GM12878 (cell line): Measurements from ENCODE around the gene S100P. TPM values are rescaled to one million over a fixed set of nuclear protein-coding genes. Genes with fewer than 3 reads are reported as not detected.

Source experiments
- ATAC-seq: fragments of 200-7000 bp; cut with Tn5 transposase; 3 replicates; pipeline ENCODE4 v1.9.1; 2020; ENCODE audit warnings: mild to moderate bottlenecking, moderate library complexity
- BruUV-seq: library from RNA; stranded (reverse); fragments of 400-500 nt; replicated peaks from 2 replicates; lab custom pipeline; 2021; lab: Mats Ljungman, UMichigan
- CTCF ChIA-PET: fragments of 300-600 bp; sonication (Branson Sonifier 250); formaldehyde crosslinking; extraction: SDS; loops from one replicate; lab custom pipeline; 2021; ENCODE audit warnings: inconsistent platforms; lab: Yijun Ruan, JAX
- POLR2A ChIA-PET: fragments of 350-600 bp; formaldehyde crosslinking; extraction: SDS; loops from one replicate; lab custom pipeline; 2021; ENCODE audit warnings: inconsistent platforms; lab: Charles Lee
- RAD21 ChIA-PET: fragments of 300-600 bp; sonication (Branson Sonifier 250); formaldehyde crosslinking; loops from one replicate; lab custom pipeline; 2023; ENCODE audit warnings: antibody characterized with exemption; ENCODE audit not compliant: unreplicated experiment; lab: Charles Lee
- SMC1A ChIA-PET: fragments of 300-600 bp; sonication (Branson Sonifier 250); formaldehyde crosslinking; loops from one replicate; lab custom pipeline; 2023; ENCODE audit not compliant: unreplicated experiment, uncharacterized antibody; lab: Charles Lee
- DNase-seq: peaks from one replicate; pipeline ENCODE4 v3.0.0-alpha.2; 2011; ENCODE audit warnings: low read depth, low spot score
- FAIRE-seq: peaks from 3 replicates; lab custom pipeline; 2011; peaks lifted over from hg19 to GRCh38; lab: Jason Lieb, UNC
- H2AFZ ChIP-seq: 2 replicates; pipeline ENCODE4 v1.6.0; 2011; ENCODE audit warnings: low read depth, low read length, control low read depth; ENCODE audit not compliant: control insufficient read depth
- H3K27ac ChIP-seq: 2 replicates; pipeline ENCODE4 v1.5.1; 2011; ENCODE audit warnings: control low read depth; ENCODE audit not compliant: control insufficient read depth, insufficient read depth
- H3K27me3 ChIP-seq, 2 experiments: replicated peaks in 1 of 2; 2 replicates each; pipeline versions ENCODE4 v1.6.0 to v1.6.1; 2011; ENCODE audit warnings: low read length in 1 of 2; ENCODE audit not compliant: control insufficient read depth in 2 of 2, insufficient read depth in 2 of 2
- H3K36me3 ChIP-seq, 2 experiments: 2 replicates each; pipeline ENCODE4 v1.5.1; 2011; ENCODE audit warnings: low read length in 1 of 2; ENCODE audit not compliant: control insufficient read depth in 2 of 2, insufficient read depth in 2 of 2
- H3K4me1 ChIP-seq: 2 replicates; pipeline ENCODE4 v1.6.1; 2011; ENCODE audit warnings: mild to moderate bottlenecking, low read length, moderate library complexity, mixed read lengths; ENCODE audit not compliant: control insufficient read depth, insufficient read depth
- H3K4me2 ChIP-seq: 2 replicates; pipeline ENCODE4 v1.6.0; 2011; ENCODE audit warnings: control low read depth; ENCODE audit not compliant: control insufficient read depth, insufficient read depth
- H3K4me3 ChIP-seq: fragments of 200-600 bp; sonication (generic); 2 replicates; pipeline ENCODE4 v1.5.1; 2016
- H3K79me2 ChIP-seq: 2 replicates; pipeline ENCODE4 v1.6.0; 2011; ENCODE audit warnings: low read length; ENCODE audit not compliant: control insufficient read depth, insufficient read depth
- H3K9ac ChIP-seq: 2 replicates; pipeline ENCODE4 v1.8.0; 2011; ENCODE audit warnings: low read length, control low read depth, mixed read lengths; ENCODE audit not compliant: control insufficient read depth, insufficient read depth
- H3K9me3 ChIP-seq: replicated peaks from 3 replicates; pipeline ENCODE4 v1.5.1; 2011; ENCODE audit warnings: mild to moderate bottlenecking, low read length; ENCODE audit not compliant: control insufficient read depth, insufficient read depth
- H4K20me1 ChIP-seq: 2 replicates; pipeline ENCODE4 v1.6.0; 2011; ENCODE audit not compliant: control insufficient read depth, insufficient read depth
- CHD4 ChIP-seq: fragments of 200-600 bp; sonication (generic); IDR thresholded peaks from 2 replicates; pipeline ENCODE4 v1.6.1; 2016; ENCODE audit warnings: mild to moderate bottlenecking
- E2F8 ChIP-seq: fragments of 450-650 bp; IDR thresholded peaks from 2 replicates; pipeline ENCODE4 v1.6.1; 2018; ENCODE audit warnings: mild to moderate bottlenecking, low read depth, moderate library complexity; ENCODE audit not compliant: partially characterized antibody
- FOS ChIP-seq: IDR thresholded peaks from 3 replicates; pipeline ENCODE4 v1.6.1; 2011; ENCODE audit warnings: borderline replicate concordance; ENCODE audit not compliant: insufficient read length; ENCODE audit errors: extremely low read depth
- JUND ChIP-seq: IDR thresholded peaks from 2 replicates; pipeline ENCODE4 v1.6.1; 2012; ENCODE audit warnings: low read depth, mild to moderate bottlenecking, low read length, improper control_type of control experiment, moderate library complexity
- MXI1 ChIP-seq: fragments of 150-350 bp; IDR thresholded peaks from 2 replicates; pipeline ENCODE4 v1.6.1; 2011; ENCODE audit warnings: low read depth, mild to moderate bottlenecking, inconsistent platforms, low read length, improper control_type of control experiment
- NFYB ChIP-seq: IDR thresholded peaks from 2 replicates; pipeline ENCODE4 v1.6.1; 2011; ENCODE audit warnings: low read depth, mild to moderate bottlenecking, low read length, improper control_type of control experiment, moderate library complexity; ENCODE audit not compliant: insufficient read depth
- SUPT20H ChIP-seq: IDR thresholded peaks from 2 replicates; pipeline ENCODE4 v1.6.1; 2011; ENCODE audit warnings: low read depth, mild to moderate bottlenecking, low read length, moderate library complexity, borderline replicate concordance; ENCODE audit not compliant: control insufficient read depth
- TARDBP ChIP-seq: IDR thresholded peaks from 2 replicates; pipeline ENCODE4 v1.6.1; 2016; ENCODE audit warnings: borderline replicate concordance
- ZNF622 ChIP-seq: fragments of 450-650 bp; IDR thresholded peaks from 2 replicates; pipeline ENCODE4 v1.6.1; 2017; ENCODE audit warnings: mild to moderate bottlenecking, inconsistent platforms
- WGBS: methylation state at CpG from one replicate; pipeline ENCODE4 v1.1.6; 2016; ENCODE audit warnings: low lambda C conversion rate; ENCODE audit not compliant: insufficient replicate concordance, insufficient coverage; ENCODE audit errors: missing lambda C conversion rate; 5-methylcytosine and 5-hydroxymethylcytosine counted together
- in situ Hi-C: fragments of 300-500 bp; cut with MboI; formaldehyde crosslinking; loops from 9 replicates; pipeline ENCODE4 v1.14.3; 2018; ENCODE audit warnings: mixed read lengths
- intact Hi-C: fragments of 100-400 bp; cut with micrococcal nuclease; formaldehyde crosslinking; loops from one replicate; pipeline ENCODE4 v1.14.2; 2022; ENCODE audit not compliant: unreplicated experiment
- polyA plus RNA-seq, 11 experiments: library from polyadenylated mRNA; depleted of rRNA in 4 of 11; unstranded in 6 of 11; stranded (reverse) in 5 of 11; fragments of >200 nt; fragmentation: Nextera tagmentation in 4 of 11; fragmentation: Illumina TruSeq in 1 of 11; extraction: Ambion mirVana in 4 of 11; extraction: Trizol in 1 of 11; gene quantifications; 1 replicate in 1 of 11; 2 replicates in 10 of 11; pipeline versions ENCODE4 v1.2.1 to v1.2.3, GENCODE V29; 2011 to 2016; ENCODE audit warnings: inconsistent platforms in 2 of 11, missing spikeins in 2 of 11, low read depth in 1 of 11
- total RNA-seq, 4 experiments: library from RNA; depleted of rRNA in 3 of 4; stranded (reverse); fragments of >200 nt in 3 of 4; fragmentation: Illumina TruSeq in 1 of 4; extraction: Trizol in 1 of 4; gene quantifications; 2 replicates each; pipeline versions ENCODE4 v1.2.1 to v1.2.3, GENCODE V29; 2013 to 2021
- TF ChIP-seq, protein P1 (sequence below): fragments of 450-650 bp; formaldehyde crosslinking; IDR thresholded peaks from 2 replicates; pipeline ENCODE4 v1.4.0; 2022; ENCODE audit warnings: mild to moderate bottlenecking, moderate library complexity
- TF ChIP-seq, protein P2 (sequence below): IDR thresholded peaks from 2 replicates; pipeline ENCODE4 v1.6.1; 2012; ENCODE audit warnings: low read length, inconsistent platforms

Gene S100P
- total and polyA plus RNA-seq, 10 of the 15 experiments (the other 5 are each of a cell fraction or from before 2014, with no cell fraction given) = 0.90 TPM; not detected in 9

GRCh38 chr4:6742507-6742906, 48.8 kb downstream of the S100P start (continued):
- TF ChIP-seq, protein P1, sequence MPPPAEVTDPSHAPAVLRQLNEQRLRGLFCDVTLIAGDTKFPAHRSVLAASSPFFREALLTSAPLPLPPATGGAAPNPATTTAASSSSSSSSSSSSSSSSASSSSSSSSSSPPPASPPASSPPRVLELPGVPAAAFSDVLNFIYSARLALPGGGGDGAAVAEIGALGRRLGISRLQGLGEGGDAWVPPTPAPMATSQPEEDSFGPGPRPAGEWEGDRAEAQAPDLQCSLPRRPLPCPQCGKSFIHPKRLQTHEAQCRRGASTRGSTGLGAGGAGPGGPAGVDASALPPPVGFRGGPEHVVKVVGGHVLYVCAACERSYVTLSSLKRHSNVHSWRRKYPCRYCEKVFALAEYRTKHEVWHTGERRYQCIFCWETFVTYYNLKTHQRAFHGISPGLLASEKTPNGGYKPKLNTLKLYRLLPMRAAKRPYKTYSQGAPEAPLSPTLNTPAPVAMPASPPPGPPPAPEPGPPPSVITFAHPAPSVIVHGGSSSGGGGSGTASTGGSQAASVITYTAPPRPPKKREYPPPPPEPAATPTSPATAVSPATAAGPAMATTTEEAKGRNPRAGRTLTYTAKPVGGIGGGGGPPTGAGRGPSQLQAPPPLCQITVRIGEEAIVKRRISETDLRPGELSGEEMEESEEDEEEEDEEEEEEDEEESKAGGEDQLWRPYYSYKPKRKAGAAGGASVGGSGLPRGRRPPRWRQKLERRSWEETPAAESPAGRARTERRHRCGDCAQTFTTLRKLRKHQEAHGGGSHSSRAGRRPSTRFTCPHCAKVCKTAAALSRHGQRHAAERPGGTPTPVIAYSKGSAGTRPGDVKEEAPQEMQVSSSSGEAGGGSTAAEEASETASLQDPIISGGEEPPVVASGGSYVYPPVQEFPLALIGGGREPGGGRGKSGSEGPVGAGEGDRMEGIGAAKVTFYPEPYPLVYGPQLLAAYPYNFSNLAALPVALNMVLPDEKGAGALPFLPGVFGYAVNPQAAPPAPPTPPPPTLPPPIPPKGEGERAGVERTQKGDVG = no peak
- TF ChIP-seq NFYB (no peak), SUPT20H (no peak)
- TF ChIP-seq, protein P2, sequence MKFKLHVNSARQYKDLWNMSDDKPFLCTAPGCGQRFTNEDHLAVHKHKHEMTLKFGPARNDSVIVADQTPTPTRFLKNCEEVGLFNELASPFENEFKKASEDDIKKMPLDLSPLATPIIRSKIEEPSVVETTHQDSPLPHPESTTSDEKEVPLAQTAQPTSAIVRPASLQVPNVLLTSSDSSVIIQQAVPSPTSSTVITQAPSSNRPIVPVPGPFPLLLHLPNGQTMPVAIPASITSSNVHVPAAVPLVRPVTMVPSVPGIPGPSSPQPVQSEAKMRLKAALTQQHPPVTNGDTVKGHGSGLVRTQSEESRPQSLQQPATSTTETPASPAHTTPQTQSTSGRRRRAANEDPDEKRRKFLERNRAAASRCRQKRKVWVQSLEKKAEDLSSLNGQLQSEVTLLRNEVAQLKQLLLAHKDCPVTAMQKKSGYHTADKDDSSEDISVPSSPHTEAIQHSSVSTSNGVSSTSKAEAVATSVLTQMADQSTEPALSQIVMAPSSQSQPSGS = no peak

GRCh38 chr4:6742989-6743388, 49.3 kb downstream of the S100P start:
- FAIRE-seq (no peak), DNase-seq (no peak), ATAC-seq (no peak; the same call in 2 of the 3 replicates)
- Histone ChIP-seq H3K4me3 (no peak overlapping the region), H2AFZ (no peak overlapping the region), H3K4me1 (peaks cover 10% of the 10 kb centered on the region), H3K36me3 (no peaks in the 10 kb centered on the region), H4K20me1 (no peaks in the 10 kb centered on the region), H3K27me3 (no peaks in the 10 kb centered on the region), H3K4me2 (peak overlapping the region; percentile 38; the same call in 1 of the 2 replicates), H3K9me3 (no peaks in the 10 kb centered on the region; the same call in 2 of the 3 replicates), H3K27ac (no peak overlapping the region), H3K9ac (no peak overlapping the region), H3K79me2 (no peaks in the 10 kb centered on the region)
- intact Hi-C loops (no loop called here), in situ Hi-C loops (no loop called here)
- ChIA-PET RAD21 (interaction anchor here (0.8 to 2.8 kb wide), 2 partner anchors 87 to 130 kb away, joined by 4 to 8 read pairs; no protein-coding TSS in a partner anchor), SMC1A (interaction anchor here (0.6 kb wide), 1 partner anchor 196 kb away, joined by 3 read pairs; no protein-coding TSS in a partner anchor), POLR2A (interaction anchor here (0.7 to 0.9 kb wide), 2 partner anchors 8 to 108 kb away, joined by 5 to 7 read pairs; no protein-coding TSS in a partner anchor), CTCF (interaction anchor here (0.7 to 2.3 kb wide), 4 partner anchors 25 to 143 kb away, joined by 3 to 13 read pairs (median 4); no protein-coding TSS in a partner anchor)
- BruUV-seq = no TSS peak
- 64% methylated on average over 11 of the region's 11 CpGs for WGBS
- TF ChIP-seq CHD4 = no peak
- TF ChIP-seq MXI1 = no peak
- no peak for TF ChIP-seq JUND
- TF ChIP-seq FOS = no peak
- TF ChIP-seq ZNF622 = no peak
- no peak for TF ChIP-seq E2F8
- no peak for TF ChIP-seq TARDBP
